Parathyroid adenoma (tissue), 2 donors: ENCODE measurements around the gene MIER3.
A peak's percentile ranks its signal among the peaks of the same experiment; 100 is the strongest.

ENCODE experiments used
- H2AFZ ChIP-seq: fragments of 300-600 bp; sonication (generic); one replicate; pipeline ENCODE4 v1.7.0; 2017; ENCODE audit warnings: antibody characterized with exemption, mild to moderate bottlenecking
- H3K27ac ChIP-seq: fragments of 300-600 bp; sonication (generic); one replicate; pipeline ENCODE4 v1.7.0; 2017
- H3K27me3 ChIP-seq: fragments of 300-600 bp; sonication (generic); one replicate; pipeline ENCODE4 v1.7.0; 2017; ENCODE audit warnings: low read length; ENCODE audit not compliant: control insufficient read depth, insufficient read depth
- H3K36me3 ChIP-seq: fragments of 300-600 bp; sonication (generic); one replicate; pipeline ENCODE4 v1.7.0; 2017; ENCODE audit warnings: low read length; ENCODE audit not compliant: control insufficient read depth, insufficient read depth
- H3K4me1 ChIP-seq: fragments of 300-600 bp; sonication (generic); one replicate; pipeline ENCODE4 v1.7.0; 2017; ENCODE audit warnings: control low read depth
- H3K4me2 ChIP-seq: fragments of 300-600 bp; sonication (generic); one replicate; pipeline ENCODE4 v1.7.0; 2017; ENCODE audit warnings: low read length
- H3K4me3 ChIP-seq: fragments of 300-600 bp; sonication (generic); one replicate; pipeline ENCODE4 v1.7.0; 2017; ENCODE audit warnings: low read depth, low read length
- H3K79me2 ChIP-seq: fragments of 300-600 bp; sonication (generic); one replicate; pipeline ENCODE4 v1.7.0; 2017; ENCODE audit warnings: control low read depth
- H3K9ac ChIP-seq: fragments of 300-600 bp; sonication (generic); one replicate; pipeline ENCODE4 v1.7.0; 2017; ENCODE audit warnings: mild to moderate bottlenecking
- H3K9me3 ChIP-seq: fragments of 300-600 bp; sonication (generic); one replicate; pipeline ENCODE4 v1.7.0; 2017; ENCODE audit warnings: low read length; ENCODE audit not compliant: control insufficient read depth
- CTCF ChIP-seq: fragments of 300-600 bp; sonication (generic); IDR thresholded peaks from one replicate; pipeline ENCODE4 v1.7.0; 2017; ENCODE audit warnings: antibody characterized with exemption, mild to moderate bottlenecking
- donor health status: primary hyperparathyroidism.

The MIER3 gene

DNA sequence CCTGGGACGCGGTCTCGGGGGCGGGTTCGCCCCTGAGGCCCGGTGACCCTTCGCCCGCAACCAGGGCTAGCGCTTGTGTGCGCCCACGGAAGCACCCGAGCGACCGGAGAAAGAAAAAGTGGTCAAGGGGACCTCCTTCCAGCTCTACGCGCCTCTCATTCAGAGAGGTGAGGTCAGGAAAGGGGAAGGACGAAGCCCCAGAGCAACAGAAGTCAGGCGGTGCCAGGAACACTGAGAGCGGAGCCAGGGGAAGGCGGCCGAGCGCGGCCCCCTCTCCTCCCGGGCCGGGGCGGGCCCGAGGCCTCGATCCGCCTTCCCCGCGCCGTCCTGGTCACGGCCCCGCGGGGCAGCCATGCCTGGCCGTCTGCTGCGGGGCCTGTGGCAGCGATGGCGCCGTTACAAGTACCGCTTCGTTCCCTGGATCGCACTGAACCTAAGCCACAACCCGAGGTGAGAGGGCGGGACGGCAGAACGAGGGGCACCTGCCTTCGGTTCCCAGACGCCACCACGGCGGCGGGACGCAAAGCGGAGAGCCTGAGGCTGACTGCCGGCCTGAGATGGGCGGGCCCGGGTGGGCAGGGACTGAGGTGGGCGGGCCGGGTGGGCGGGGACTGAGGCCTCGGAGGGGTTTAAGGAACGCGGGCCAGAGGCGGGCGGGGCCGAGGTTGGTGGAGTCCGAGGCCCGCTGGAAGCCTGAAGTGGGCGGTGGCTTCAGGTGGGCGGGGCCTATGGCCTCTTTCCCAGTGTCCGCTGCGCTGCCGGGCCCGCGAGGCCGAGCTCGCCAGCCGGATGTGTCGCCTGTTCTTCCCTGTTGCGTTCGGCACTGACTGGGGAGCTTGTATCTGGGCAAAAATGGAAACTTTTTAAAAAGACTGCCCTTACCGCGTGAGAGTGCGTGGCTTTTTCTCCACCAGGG, 42.4 kb downstream of the MIER3 start, which contains the start of gene SETD9:
SETD9 (plus strand) TSS at position 303 of the 916 bp plus-strand sequence; CDS start at position 353, 50 bp downstream.
- peak within 1 kb of the TSS; percentile 95 for H3K27ac ChIP-seq
- H3K4me1 ChIP-seq = peaks cover 4% of the 10 kb centered on the region
- peak within 1 kb of the TSS; percentile 99 for H2AFZ ChIP-seq
- no peaks in the 10 kb centered on the region for H3K36me3 ChIP-seq
- peak within 1 kb of the TSS; percentile 83 for H3K4me3 ChIP-seq
- H3K4me2 ChIP-seq = peak within 1 kb of the TSS; percentile 91
- H3K27me3 ChIP-seq = no peaks in the 10 kb centered on the region
- H3K9me3 ChIP-seq = no peaks in the 10 kb centered on the region
- TF ChIP-seq CTCF = no peak
- H3K79me2 ChIP-seq = no peaks in the 10 kb centered on the region
- peak within 1 kb of the TSS; percentile 90 for H3K9ac ChIP-seq

DNA sequence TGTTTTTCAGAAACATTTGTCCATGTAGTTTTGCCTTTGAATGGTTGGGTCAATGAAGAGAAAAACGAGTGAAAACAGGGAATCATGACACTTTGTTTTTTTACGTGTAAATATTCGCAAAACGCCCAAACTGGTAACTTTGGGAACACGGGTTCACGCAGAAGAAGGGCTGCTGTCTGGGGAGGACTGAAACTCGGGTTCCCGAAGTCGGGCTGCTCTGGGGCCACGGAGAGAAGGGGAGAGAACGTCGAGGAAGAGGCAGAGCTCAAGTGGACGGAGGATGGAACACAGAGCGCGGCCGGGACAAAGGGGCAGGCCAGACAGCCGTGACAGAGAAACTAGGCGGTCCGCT, 43.0 kb downstream of the MIER3 start:
- no peak for TF ChIP-seq CTCF
- Histone ChIP-seq H3K27ac (peak overlapping the region; percentile 95), H2AFZ (peak overlapping the region; percentile 99), H3K27me3 (no peaks in the 10 kb centered on the region), H3K4me2 (peak overlapping the region; percentile 91), H3K9me3 (no peaks in the 10 kb centered on the region), H3K36me3 (no peaks in the 10 kb centered on the region), H3K4me3 (peak overlapping the region; percentile 83), H3K79me2 (no peaks in the 10 kb centered on the region), H3K9ac (peak overlapping the region; percentile 90), H3K4me1 (peaks cover 4% of the 10 kb centered on the region)

GRCh38 chr5:56900858-56901578, 50.9 kb downstream of the MIER3 start:
- TF ChIP-seq CTCF = peak; percentile 75
- no peaks in the 10 kb centered on the region for H3K9me3 ChIP-seq
- no peak overlapping the region for H3K4me3 ChIP-seq
- H3K4me1 ChIP-seq = no peaks in the 10 kb centered on the region
- no peak overlapping the region for H3K4me2 ChIP-seq
- H3K9ac ChIP-seq = no peak overlapping the region
- H3K36me3 ChIP-seq = no peaks in the 10 kb centered on the region
- no peaks in the 10 kb centered on the region for H3K79me2 ChIP-seq
- H3K27me3 ChIP-seq = no peaks in the 10 kb centered on the region
- peak overlapping the region; percentile 34 for H2AFZ ChIP-seq
- no peak overlapping the region for H3K27ac ChIP-seq

DNA sequence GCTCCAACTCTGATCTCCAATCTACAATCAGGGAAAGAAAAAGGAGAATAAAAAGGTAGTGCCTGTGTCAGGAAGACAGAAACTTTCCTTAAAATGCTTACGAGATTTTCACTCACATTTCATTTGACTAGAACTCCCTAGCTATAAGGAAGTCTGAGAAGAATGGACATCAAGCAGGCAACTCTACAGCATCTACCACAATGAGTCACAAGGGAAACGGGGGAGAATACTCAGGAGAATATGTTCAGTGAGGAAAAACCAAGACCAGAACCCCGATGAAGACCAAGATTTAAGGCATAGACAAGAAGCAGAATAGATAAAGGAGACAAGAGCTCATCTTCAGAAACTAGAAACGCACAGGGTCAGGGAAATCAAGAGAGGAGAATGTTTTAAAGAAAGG, 51.5 kb downstream of the MIER3 start:
- Histone ChIP-seq H2AFZ (peak overlapping the region; percentile 34), H3K79me2 (no peaks in the 10 kb centered on the region), H3K4me1 (no peaks in the 10 kb centered on the region), H3K9me3 (no peaks in the 10 kb centered on the region), H3K4me2 (no peak overlapping the region), H3K4me3 (no peak overlapping the region), H3K36me3 (no peaks in the 10 kb centered on the region), H3K27me3 (no peaks in the 10 kb centered on the region), H3K9ac (no peak overlapping the region), H3K27ac (no peak overlapping the region)
- TF ChIP-seq CTCF = no peak
